NCI-H82 (cell line): ENCODE measurements around the gene ORC5.
"Not testable (repeated sequence)": the region's sequence is repeated elsewhere in the genome, so short reads cannot be mapped to it uniquely, and the experiment has no call there.

Source experiments
- DNase-seq: peaks from one replicate; lab custom pipeline; 2025; lab: John Stamatoyannopoulos, UW

ORC5 gene

GRCh38 chr7:104207731-104208420 is at the start of gene ORC5:
Gene ORC5 (minus strand): TSS chr7:104208013. CDS start chr7:104207904, 109 bp downstream.
- peak; percentile 92 for DNase-seq

GRCh38 chr7:104255616-104256015 is 47.8 kb upstream of the ORC5 start:
- DNase-seq: no peak

- DNase-seq: no peak
Observed at GRCh38 chr7:104255194-104255593, 47.4 kb upstream of the ORC5 start.

- no peak for DNase-seq
Observed at GRCh38 chr7:104254696-104255095, 46.9 kb upstream of the ORC5 start.

GRCh38 chr7:104252409-104253134 is 44.8 kb upstream of the ORC5 start:
- DNase-seq: peak; percentile 42

GRCh38 chr7:104242638-104243037 is 34.8 kb upstream of the ORC5 start:
- DNase-seq: no peak

GRCh38 chr7:104241538-104242209 is 33.9 kb upstream of the ORC5 start:
- DNase-seq: no peak

- no peak for DNase-seq
Observed at GRCh38 chr7:104241135-104241534, 33.3 kb upstream of the ORC5 start.

- peak; percentile 30 for DNase-seq
Observed at GRCh38 chr7:104240401-104240800, 32.6 kb upstream of the ORC5 start.

- not testable (repeated sequence) for DNase-seq
Observed at GRCh38 chr7:104234990-104235389, 27.2 kb upstream of the ORC5 start.

GRCh38 chr7:104231054-104232046 is 23.5 kb upstream of the ORC5 start:
- DNase-seq: peak; percentile 88

GRCh38 chr7:104230606-104231005 is 22.8 kb upstream of the ORC5 start:
- peak; percentile 96 for DNase-seq

GRCh38 chr7:104228442-104228841 is 20.6 kb upstream of the ORC5 start:
- DNase-seq: no peak

GRCh38 chr7:104225451-104225850 is 17.6 kb upstream of the ORC5 start:
- peak; percentile 84 for DNase-seq

GRCh38 chr7:104217620-104218019 is 9.8 kb upstream of the ORC5 start:
- DNase-seq: no peak

- DNase-seq: no peak
Observed at GRCh38 chr7:104209063-104209462, 1.2 kb upstream of the ORC5 start.

- no peak for DNase-seq
Observed at GRCh38 chr7:104208421-104208780, 588 bp upstream of the ORC5 start.

- DNase-seq: peak; percentile 41
Observed at GRCh38 chr7:104207348-104207730, 474 bp downstream of the ORC5 start.

GRCh38 chr7:104206841-104207240 is 972 bp downstream of the ORC5 start:
- peak; percentile 33 for DNase-seq

- DNase-seq: no peak
Observed at GRCh38 chr7:104198673-104199278, 9.0 kb downstream of the ORC5 start.

GRCh38 chr7:104196161-104196560 is 11.7 kb downstream of the ORC5 start:
- DNase-seq: no peak
